ENCODE results near the gene KLKB1.

Gene KLKB1

GRCh38 chr4:186291256-186291890 is 64.1 kb downstream of the KLKB1 start:
- no peak for TF ChIP-seq YY1 (IDR thresholded peaks at IDR 0.05; ENCODE audit: insufficient read depth, insufficient read length)
- no peak for TF ChIP-seq ZNF274 (IDR thresholded peaks at IDR 0.05; ENCODE audit: low read depth, low read length)
- no peak for TF ChIP-seq SUZ12 (IDR thresholded peaks at IDR 0.05; ENCODE audit: extremely low read depth, insufficient read depth, insufficient read length)
- DNase-seq (ENCODE audit: low read depth, low spot score) = no peak
- H3K36me3 ChIP-seq (ENCODE audit: insufficient read depth, insufficient read length, low read length) = no peaks in the 10 kb centered on the region

GRCh38 chr4:186294160-186294559 is 66.9 kb downstream of the KLKB1 start:
- H3K9ac ChIP-seq (ENCODE audit: insufficient read length, low read depth) = no peak overlapping the region
- no peaks in the 10 kb centered on the region for H3K36me3 ChIP-seq (ENCODE audit: insufficient read depth, insufficient read length, low read length)
- no peak for DNase-seq (ENCODE audit: low read depth, low spot score)
- no peaks in the 10 kb centered on the region for H3K9me3 ChIP-seq (ENCODE audit: insufficient read depth, low read length)
- no peak for TF ChIP-seq SUZ12 (IDR thresholded peaks at IDR 0.05; ENCODE audit: extremely low read depth, insufficient read depth, insufficient read length)
- no peak for TF ChIP-seq ZNF274 (IDR thresholded peaks at IDR 0.05; ENCODE audit: low read depth, low read length)
- TF ChIP-seq YY1 (IDR thresholded peaks at IDR 0.05; ENCODE audit: insufficient read depth, insufficient read length) = no peak
- H3K4me3 ChIP-seq (ENCODE audit: insufficient read length, low read depth) = no peak overlapping the region
- no peaks in the 10 kb centered on the region for H3K27me3 ChIP-seq (ENCODE audit: insufficient read depth, insufficient read length)
- no peaks in the 10 kb centered on the region for H3K4me1 ChIP-seq (ENCODE audit: insufficient read depth, insufficient read length)

More at GRCh38 chr4:186291256-186291890, 64.1 kb downstream of the KLKB1 start:
- H3K9ac ChIP-seq (ENCODE audit: insufficient read length, low read depth) = no peak overlapping the region
- no peaks in the 10 kb centered on the region for H3K4me1 ChIP-seq (ENCODE audit: insufficient read depth, insufficient read length)
- no peak overlapping the region for H3K4me3 ChIP-seq (ENCODE audit: insufficient read length, low read depth)
- no peaks in the 10 kb centered on the region for H3K9me3 ChIP-seq (ENCODE audit: insufficient read depth, low read length)
- H3K27me3 ChIP-seq (ENCODE audit: insufficient read depth, insufficient read length) = no peaks in the 10 kb centered on the region

- Histone ChIP-seq H3K4me1 (ENCODE audit: insufficient read depth, insufficient read length) (no peaks in the 10 kb centered on the region), H3K36me3 (ENCODE audit: insufficient read depth, insufficient read length, low read length) (no peaks in the 10 kb centered on the region), H3K27me3 (ENCODE audit: insufficient read depth, insufficient read length) (no peaks in the 10 kb centered on the region), H3K9me3 (ENCODE audit: insufficient read depth, low read length) (no peaks in the 10 kb centered on the region), H3K9ac (ENCODE audit: insufficient read length, low read depth) (no peak overlapping the region), H3K4me3 (ENCODE audit: insufficient read length, low read depth) (no peak overlapping the region)
- no peak for TF ChIP-seq YY1 (IDR thresholded peaks at IDR 0.05; ENCODE audit: insufficient read depth, insufficient read length)
- no peak for TF ChIP-seq ZNF274 (IDR thresholded peaks at IDR 0.05; ENCODE audit: low read depth, low read length)
- TF ChIP-seq SUZ12 (IDR thresholded peaks at IDR 0.05; ENCODE audit: extremely low read depth, insufficient read depth, insufficient read length) = no peak
- DNase-seq (ENCODE audit: low read depth, low spot score) = no peak
Measured at GRCh38 chr4:186296481-186296880, 69.2 kb downstream of the KLKB1 start.

GRCh38 chr4:186297013-186297645 is 69.8 kb downstream of the KLKB1 start:
- Histone ChIP-seq H3K36me3 (ENCODE audit: insufficient read depth, insufficient read length, low read length) (no peaks in the 10 kb centered on the region), H3K9ac (ENCODE audit: insufficient read length, low read depth) (no peak overlapping the region)
- peak; percentile 40 for DNase-seq (ENCODE audit: low read depth, low spot score)

GRCh38 chr4:186298031-186298647 is 70.8 kb downstream of the KLKB1 start:
- no peaks in the 10 kb centered on the region for H3K27me3 ChIP-seq (ENCODE audit: insufficient read depth, insufficient read length)
- H3K36me3 ChIP-seq (ENCODE audit: insufficient read depth, insufficient read length, low read length) = no peaks in the 10 kb centered on the region
- no peak overlapping the region for H3K4me3 ChIP-seq (ENCODE audit: insufficient read length, low read depth)
- H3K4me1 ChIP-seq (ENCODE audit: insufficient read depth, insufficient read length) = no peaks in the 10 kb centered on the region
- H3K9ac ChIP-seq (ENCODE audit: insufficient read length, low read depth) = no peak overlapping the region
- no peak for TF ChIP-seq YY1 (IDR thresholded peaks at IDR 0.05; ENCODE audit: insufficient read depth, insufficient read length)
- TF ChIP-seq ZNF274 (IDR thresholded peaks at IDR 0.05; ENCODE audit: low read depth, low read length) = no peak
- no peak for TF ChIP-seq SUZ12 (IDR thresholded peaks at IDR 0.05; ENCODE audit: extremely low read depth, insufficient read depth, insufficient read length)
- no peak for DNase-seq (ENCODE audit: low read depth, low spot score)
- H3K9me3 ChIP-seq (ENCODE audit: insufficient read depth, low read length) = no peaks in the 10 kb centered on the region

More at GRCh38 chr4:186297013-186297645, 69.8 kb downstream of the KLKB1 start:
- Histone ChIP-seq H3K9me3 (ENCODE audit: insufficient read depth, low read length) (no peaks in the 10 kb centered on the region), H3K4me1 (ENCODE audit: insufficient read depth, insufficient read length) (no peaks in the 10 kb centered on the region), H3K4me3 (ENCODE audit: insufficient read length, low read depth) (no peak overlapping the region), H3K27me3 (ENCODE audit: insufficient read depth, insufficient read length) (no peaks in the 10 kb centered on the region)
- TF ChIP-seq ZNF274 (IDR thresholded peaks at IDR 0.05; ENCODE audit: low read depth, low read length) = no peak
- no peak for TF ChIP-seq YY1 (IDR thresholded peaks at IDR 0.05; ENCODE audit: insufficient read depth, insufficient read length)
- TF ChIP-seq SUZ12 (IDR thresholded peaks at IDR 0.05; ENCODE audit: extremely low read depth, insufficient read depth, insufficient read length) = no peak

- no peaks in the 10 kb centered on the region for H3K9me3 ChIP-seq (ENCODE audit: insufficient read depth, low read length)
- H3K36me3 ChIP-seq (ENCODE audit: insufficient read depth, insufficient read length, low read length) = no peaks in the 10 kb centered on the region
- H3K27me3 ChIP-seq (ENCODE audit: insufficient read depth, insufficient read length) = no peaks in the 10 kb centered on the region
- no peak for DNase-seq (ENCODE audit: low read depth, low spot score)
- no peaks in the 10 kb centered on the region for H3K4me1 ChIP-seq (ENCODE audit: insufficient read depth, insufficient read length)
- no peak overlapping the region for H3K9ac ChIP-seq (ENCODE audit: insufficient read length, low read depth)
- no peak overlapping the region for H3K4me3 ChIP-seq (ENCODE audit: insufficient read length, low read depth)
- no peak for TF ChIP-seq ZNF274 (IDR thresholded peaks at IDR 0.05; ENCODE audit: low read depth, low read length)
- TF ChIP-seq YY1 (IDR thresholded peaks at IDR 0.05; ENCODE audit: insufficient read depth, insufficient read length) = no peak
- TF ChIP-seq SUZ12 (IDR thresholded peaks at IDR 0.05; ENCODE audit: extremely low read depth, insufficient read depth, insufficient read length) = no peak
Measured at GRCh38 chr4:186299291-186299690, 72.0 kb downstream of the KLKB1 start.

Measured in NT2/D1 (cell line).